Stimulated activated naive CD4-positive, alpha-beta T cell (primary cell): ENCODE data around the gene FRAS1.
"Not testable (repeated sequence)": the region's sequence is repeated elsewhere in the genome, so short reads cannot be mapped to it uniquely, and the experiment has no call there.

Experiments used
- DNase-seq, 6 experiments: peaks; one replicate each; lab custom pipeline; 2025; lab: John Stamatoyannopoulos, UW

Gene FRAS1

DNA sequence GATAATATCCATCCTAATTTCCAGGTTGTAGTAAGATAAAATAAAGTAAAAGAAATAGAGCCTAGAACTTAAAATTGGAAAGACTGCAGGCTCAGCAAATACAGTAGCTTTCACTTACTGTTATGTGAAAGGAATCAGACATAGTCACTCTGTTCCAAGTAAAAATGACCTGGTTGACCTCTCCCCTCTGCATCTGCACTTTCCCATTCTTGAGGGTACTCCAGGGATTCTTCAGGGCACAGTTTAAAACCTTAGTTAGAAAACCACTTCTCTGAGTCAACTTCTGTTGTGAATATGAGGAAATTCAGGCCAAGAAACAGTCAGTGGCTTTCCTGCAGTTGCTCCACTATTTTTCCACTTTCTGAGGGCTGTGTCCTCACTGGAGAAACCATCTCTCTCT lies 42.9 kb downstream of the FRAS1 start:
- no peak for DNase-seq

DNA sequence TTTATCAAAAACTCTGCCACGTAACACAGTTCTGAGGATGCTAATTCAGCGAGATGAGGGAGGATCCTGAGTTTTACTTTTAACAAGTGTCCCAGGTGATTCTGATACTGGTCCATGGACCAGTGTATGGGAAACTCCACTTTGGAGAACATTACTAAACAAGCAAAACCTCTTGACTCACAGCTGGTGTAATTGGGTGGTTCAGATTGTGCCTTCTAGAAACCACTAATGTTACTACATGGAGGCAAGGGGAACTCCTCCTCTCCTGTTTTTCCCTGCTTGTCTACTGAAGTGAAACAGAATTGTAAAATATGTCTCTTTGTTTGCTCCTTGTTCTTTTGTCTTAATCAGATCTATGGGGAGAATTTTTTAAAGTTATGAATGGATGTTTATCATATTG lies 62.6 kb downstream of the FRAS1 start:
- DNase-seq, result no peak

DNA sequence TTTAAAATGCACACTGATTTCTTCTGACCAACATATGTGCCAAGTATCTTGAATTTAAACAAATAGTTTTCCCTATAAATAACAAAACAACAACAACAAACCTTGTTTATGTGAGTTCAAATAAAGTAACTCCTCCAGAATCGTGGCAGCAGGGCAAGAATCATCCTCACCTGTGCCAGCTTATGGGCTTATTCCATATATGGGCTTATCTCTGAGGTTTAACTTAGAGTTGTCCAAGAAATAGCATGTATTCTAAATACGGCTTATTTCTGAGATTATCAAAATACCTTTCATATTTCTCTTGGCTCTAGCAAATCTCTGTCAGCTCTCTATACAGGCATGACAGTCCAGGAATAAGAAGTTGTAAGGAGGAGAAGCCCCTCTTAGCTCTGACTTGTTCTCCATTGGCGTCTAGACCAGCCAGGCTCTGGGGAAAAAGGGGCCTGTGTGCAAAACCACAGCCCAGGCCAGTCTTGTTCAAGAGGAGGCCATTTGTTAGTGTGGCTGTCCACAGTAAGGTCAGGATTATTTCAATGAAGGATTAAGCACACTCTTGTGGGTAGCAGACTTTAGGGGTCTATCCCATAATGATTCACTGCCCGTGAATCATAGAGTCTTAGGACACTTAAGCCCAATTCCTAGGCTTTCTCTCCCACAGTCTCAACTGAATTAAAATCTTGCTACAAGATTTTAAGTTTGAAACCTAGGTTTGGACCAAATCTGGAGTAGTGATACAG lies 63.2 kb downstream of the FRAS1 start:
- no peak for DNase-seq

DNA sequence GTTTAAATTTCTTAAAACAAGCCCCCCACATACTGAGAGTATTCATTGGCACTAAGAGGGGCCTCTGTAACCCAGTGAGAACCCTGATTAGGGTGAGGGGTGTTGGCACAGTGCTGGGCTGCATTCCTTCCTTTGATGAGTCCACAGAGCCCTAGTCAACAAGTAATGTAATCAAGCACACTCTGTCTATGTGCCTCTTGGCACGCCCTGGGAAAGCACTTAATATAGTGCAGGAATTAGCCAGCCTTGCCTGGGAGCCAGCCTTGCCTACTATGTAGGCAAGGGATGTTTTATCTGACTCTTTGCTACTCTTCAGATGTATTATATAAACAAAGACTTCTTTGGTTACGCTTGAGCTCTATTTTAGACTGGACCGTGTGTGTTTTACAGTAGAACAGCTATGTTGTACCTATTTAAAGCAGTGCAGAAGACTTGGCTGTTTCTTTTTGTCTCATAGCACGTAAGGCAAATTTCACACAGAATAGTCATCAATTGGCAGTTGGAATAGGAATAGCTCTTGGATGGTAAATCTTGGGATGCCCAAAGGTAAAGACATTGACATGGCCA lies 64.3 kb downstream of the FRAS1 start:
- DNase-seq, result no peak

DNA sequence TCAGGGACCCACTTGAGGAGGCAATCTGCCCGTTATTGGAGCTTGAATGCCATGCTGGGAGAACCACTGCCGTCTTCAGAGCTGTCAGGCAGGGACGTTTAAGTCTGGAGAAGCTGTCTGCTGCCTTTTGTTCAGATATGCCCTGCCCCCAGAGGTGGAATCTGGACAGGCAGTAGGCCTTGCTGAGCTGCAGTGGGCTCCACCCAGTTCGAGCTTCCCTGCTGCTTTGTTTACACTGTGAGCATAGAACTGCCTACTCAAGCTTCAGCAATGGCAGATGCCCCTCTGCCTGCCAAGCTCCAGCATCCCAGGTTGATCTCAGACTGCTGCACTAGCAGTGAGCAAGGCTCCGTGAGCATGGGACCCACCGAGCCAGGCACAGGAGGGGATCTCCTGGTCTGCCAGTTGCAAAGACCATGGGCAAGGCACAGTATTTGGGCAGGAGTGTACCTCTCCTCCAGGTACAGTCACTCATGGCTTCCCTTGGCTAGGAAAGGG lies 68.8 kb downstream of the FRAS1 start:
- not testable (repeated sequence) for DNase-seq

DNA sequence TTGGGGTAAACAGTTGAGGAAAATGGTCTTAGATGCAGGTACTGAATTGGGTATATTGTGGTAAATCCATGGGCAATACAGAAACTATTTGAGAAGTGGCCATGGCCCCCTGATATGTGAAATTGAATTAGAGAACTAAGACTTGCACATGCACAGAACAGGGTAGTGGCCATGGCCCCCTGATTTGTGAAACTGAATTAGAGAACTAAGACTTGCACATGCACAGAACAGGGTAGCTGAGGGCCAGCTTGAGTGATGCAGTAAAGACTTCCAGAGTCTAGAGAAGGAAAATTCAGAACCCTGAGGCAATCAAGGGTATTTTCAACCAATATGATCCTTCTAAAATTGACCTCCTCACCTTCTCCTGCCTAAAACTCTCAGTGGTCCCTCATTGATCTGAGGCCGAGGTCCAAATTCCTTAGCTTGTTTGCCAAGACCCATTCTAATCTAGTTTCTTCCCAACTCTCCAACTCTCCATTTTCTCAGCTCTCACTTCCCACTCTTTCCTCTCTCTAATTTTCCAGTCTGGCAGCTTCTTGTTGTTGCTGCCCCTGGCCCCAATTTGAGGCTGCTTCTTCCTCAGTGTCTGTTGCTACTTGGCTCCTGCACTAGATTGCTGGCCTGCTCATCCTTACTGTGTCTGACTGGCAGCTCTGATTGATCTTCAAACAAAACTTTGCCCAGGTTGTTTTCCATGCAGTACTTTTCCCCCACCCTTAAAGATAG lies 72.4 kb downstream of the FRAS1 start:
- no peak for DNase-seq

DNA sequence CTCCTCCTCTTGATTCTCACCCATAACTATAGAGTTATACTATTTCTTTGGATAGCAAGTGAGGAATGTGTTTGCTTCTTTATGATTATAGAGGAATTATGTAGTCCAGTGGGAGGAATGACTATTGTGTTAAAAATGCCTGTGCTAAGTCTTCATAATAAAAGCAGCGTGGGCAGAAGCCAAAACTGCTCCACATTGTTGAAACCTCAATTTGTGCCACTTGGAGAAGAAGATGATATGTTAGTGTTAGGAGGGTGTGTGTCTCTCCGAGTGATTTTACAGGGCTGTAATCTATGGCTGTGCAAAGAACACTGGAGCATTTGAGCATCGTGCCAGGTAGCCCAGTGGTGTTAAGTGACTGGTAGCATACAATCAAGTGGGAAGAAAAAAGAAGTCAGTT lies 74.3 kb downstream of the FRAS1 start:
- no peak for DNase-seq

DNA sequence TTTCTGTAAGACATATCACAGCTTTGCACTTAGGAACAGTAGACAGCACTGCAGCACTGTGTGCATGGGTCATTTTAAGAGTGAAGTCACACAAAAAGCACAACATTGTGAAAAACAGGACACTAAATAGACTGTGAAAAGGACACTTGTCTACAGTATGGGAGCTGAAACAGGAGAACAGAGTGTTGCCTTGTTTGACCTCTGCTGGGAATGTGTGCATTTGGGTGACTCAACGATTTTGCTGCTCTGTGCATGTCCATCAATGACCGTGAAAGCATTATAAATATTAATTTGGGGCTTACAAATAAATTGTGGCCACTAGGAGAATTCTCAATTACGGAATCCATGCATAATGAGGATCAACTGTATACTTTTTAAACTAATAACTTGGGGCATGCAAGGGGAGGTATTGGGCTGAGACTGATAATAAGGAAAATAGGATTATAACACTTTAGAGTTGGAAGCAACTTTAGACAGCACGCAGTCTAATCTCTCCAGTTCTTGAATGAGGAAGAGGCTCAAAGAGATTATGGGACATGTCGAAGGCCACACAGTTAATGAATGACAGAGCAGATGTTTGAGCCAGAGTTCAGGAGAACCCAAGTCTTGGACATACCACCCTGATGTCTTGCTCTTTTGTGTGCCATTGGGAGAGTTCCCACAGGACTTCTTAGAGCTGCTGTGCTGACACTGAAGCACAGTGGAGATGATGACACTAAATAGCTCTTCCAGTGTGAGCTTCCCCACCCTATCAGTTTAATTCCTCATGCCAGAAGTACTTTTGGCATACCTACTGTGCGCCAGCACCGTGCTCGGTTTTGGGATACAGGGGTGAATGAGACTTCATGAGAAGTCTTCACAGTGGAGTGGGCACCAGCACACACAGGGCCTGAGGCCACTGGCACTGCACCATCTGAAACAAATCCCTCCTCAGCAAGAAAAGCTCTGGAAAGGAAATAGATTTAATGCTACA lies 79.3 kb downstream of the FRAS1 start:
- no peak for DNase-seq

DNA sequence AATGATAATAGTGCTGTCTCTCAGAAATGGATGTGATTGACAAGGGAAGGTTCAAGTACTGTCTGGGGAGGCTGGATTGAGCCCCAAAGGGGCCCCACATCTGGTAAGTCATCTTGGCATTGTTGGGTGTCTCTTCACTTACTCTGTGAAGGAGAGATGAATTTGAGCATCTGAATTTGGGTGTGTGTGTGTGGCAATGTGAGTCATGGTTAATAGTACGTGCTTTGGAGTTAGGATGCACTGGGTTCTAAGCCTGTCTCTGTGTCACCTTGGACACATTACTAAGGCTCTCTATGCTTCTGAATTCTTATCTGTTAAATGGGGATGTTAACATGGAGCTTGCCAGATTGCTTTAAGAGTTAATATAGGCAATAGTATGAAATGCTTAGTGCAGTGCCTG lies 80.4 kb downstream of the FRAS1 start:
- DNase-seq, result no peak

DNA sequence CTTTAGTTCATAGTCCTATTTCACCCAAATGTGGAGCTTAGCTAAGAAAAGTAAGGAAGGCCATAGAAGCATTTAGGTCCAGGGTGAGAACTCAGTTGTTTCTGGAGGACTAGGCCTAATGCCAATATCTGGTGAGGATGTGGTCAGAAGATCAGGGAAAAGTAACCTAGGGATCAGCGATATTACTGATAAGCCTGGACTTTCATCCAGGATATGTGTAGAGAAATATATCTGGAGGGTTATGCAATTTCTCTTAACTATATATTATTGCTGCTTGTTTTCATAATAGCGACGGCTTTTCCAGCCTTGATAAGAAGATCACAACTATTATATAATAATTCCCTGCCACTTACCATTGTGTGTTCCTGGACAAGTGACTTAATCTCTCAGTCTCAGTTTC lies 81.1 kb downstream of the FRAS1 start:
- DNase-seq, result no peak

DNA sequence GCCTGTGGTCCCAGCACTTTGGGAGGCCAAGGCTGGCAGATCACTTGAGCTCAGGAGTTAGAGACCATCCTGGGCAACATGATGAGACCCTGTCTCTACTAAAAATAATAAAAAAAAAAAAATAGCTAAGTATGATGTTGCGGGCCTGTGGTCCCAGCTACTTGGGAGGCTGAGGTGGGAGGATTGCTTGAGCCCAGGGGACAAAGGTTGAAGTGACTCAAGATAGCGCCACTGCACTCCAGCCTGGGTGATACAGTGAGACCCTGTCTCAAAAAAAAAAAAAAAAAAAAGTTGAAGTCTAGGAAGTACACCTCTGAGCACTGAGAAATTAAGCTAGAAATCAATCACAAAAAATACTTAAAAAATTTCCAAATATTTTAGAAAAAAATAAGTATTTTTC lies 86.5 kb downstream of the FRAS1 start:
- no peak for DNase-seq

DNA sequence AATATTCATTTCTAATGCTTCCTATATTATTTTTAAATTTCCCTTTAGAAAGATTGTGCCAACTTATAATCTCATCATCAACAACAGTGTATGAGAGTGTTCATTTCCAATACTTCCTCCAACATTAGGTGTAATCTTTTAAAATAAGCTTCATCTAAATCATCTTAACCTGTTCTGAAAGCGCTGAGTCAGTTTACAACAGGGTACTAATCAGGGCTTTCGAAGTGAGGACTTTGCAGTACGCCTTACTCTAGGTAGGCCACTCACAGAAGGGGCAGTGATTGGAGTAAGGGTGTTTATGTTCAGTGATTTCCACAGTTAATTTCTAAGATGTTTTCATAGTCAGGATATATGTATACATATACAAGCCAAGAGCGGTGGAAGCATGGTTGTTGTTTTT lies 87.9 kb downstream of the FRAS1 start:
- no peak for DNase-seq

DNA sequence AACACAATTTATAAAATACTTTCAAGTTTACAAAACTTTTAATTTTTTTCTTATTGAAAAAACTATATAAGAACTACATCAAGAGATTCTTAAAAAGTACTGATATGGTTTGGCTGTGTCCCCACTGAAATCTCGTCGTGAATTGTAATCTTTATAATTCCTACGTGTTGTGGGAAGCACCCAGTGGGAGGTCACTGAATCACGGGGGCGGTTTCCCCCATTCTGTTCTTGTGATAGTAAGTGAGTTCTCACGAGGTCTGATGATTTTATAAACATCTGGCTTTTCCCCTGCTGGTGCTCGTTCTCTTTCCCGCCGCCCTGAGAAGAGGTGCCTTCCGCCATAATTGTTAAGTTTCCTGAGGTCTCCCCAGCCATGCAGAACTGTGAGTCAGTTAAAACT lies 88.5 kb downstream of the FRAS1 start:
- DNase-seq, result no peak

DNA sequence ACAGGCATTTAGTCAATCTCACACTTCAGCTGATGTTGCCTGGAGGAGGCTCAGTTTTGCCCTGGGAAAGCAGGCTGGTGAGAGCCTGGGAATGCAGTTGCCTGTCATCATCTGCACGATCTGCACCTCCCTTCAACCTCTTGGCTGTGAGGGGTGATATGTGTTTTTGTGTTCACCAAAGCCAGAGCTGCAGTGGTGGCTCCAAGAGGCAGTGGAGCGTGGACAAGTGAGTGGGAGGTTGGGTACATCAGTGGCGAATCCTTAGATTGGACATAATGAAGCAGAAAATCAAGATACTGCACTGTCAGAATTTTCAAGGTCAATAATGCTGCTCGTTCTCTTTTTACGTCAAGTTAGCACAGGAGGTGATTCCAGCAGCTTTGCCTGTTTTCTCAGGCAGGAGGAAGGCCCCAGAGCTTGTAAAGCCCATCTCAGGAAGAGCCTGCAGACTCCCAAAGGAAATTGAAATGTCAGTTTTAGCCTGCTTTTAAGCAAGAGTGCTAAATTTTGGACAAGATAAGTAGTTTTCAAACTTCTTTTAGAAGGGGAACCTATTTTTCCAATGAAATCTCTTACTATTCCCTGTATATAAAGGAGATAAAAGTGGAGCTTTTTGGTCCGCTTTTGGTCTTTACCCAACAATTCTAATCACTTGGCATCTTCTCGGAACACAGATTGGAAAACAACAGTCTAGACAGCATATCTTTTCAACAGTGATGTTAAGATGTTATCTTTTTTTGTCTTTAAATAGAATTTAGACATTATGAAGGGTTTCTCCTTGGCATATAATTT lies 92.8 kb downstream of the FRAS1 start:
- no peak for DNase-seq

DNA sequence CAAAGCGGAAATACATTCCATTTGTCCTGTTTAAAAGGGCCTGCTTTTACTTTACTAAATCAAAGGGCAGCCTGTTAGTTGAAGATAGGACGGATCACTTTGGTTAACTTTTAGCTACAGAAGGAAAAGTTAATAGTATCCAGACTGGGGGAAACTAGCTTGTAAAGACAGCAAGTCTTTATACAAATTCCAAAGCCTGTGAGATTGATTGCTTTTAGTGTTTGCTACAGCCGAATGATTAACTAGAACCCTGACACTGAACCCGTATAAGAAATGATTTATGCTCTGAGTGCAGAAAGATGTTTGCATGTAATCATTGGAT lies 93.4 kb downstream of the FRAS1 start:
- no peak for DNase-seq

DNA sequence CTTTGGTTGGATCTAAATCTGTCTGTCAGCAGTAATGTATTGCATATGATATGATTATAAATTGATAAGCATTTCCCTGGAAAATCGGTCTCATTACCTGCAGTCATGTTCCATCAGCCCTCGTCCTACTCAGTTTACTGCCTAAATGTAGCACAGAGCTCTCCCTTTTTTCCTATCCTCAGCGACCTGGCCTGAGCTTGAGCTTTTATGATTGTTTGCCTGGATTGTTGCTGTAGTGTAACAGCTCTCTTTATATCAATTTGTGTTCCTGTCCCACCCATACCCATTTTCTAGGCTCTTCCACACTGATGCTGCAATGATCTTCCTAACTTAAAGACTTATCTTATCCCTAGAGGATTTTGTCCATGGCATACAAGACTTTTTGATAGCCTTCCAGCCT lies 95.7 kb downstream of the FRAS1 start:
- DNase-seq, result no peak

DNA sequence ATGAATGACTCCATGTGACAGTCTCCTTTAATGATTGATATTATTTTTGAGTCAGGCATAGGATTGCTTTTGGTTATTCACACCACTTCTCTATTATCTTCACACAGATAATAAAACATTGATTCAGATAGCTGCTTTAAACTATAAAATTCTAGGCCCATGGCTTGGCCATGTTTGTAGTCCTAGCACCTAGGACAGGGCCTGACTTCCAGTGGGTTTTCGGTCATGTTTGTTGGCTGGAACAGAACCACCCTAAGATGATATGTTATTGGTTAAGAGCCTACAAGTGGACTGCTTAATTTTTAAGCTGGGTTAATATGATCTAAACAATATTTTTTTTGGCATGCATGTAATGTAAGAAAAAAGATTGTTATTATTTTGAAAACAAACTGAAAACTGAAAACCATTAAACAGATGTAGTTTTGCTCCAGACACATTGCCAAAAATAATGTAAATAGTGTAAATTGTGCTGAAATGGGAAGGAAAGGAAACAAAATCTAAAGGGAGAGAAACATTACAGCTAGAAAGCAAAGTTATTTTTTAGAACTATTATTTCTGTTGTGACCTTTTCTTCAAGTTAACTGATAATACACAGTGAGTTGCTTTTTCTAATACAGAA lies 98.0 kb downstream of the FRAS1 start:
- DNase-seq, result no peak

DNA sequence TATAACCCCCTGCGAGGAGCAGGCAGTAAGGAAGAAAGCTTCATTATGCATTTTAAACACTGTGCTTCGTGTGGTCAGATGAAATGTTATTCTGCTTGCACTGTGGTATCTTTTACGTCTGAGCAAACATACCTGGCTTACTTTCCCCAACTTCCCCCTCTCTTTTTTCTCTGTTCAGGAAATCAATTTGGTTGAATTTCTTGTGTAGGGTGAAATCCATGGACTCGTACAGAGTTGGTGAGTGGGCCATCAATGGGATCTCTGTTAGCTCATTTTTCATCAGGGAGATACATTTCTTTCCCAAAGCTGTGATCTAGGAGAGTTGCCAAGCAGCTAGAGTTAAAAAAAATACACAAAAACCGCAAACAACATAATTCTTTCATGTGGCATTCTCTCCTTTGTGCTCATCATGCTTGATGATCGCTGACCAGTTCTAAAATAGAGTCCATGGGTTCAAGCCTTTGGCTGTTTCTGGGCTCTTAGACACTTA lies 98.5 kb downstream of the FRAS1 start:
- no peak for DNase-seq

DNA sequence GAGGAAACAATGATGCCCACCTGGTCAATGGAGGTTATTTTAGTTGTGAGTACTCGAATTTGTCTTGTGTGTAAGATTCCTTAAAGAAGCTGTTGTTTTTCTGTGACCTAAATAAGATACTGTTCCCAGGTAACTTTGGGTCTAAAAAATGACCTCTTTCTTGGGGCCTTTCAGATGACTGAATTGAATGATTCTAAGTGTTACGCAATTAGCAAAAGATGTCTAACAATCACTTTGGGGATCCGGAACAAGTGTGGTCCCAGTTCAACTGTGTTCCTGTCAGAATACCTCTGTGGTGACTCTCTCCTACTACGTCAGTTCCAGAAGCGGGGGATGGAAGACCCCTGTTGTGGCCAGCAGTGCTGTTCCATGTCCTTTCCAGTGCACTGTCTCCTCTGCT lies 99.4 kb downstream of the FRAS1 start:
- DNase-seq, result no peak

DNA sequence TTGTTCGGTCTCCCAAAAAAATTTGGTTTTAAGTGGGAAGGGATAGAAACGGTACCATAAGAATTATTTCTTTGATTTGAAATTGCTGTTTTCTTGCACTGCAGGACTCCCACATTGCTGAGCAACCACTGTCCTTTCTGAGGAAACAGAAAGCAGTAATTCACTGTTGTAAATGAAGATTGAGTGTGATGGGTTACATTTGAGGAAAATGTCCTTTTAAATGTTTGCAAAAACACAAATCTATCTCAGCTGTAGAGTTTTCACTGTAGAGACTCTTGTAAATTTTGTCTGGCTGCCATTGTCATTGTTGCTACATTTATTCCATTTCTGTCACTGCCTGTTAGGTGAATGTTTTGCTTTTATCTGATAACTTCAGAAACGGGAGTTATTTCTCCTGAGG lies 105.2 kb downstream of the FRAS1 start:
- no peak for DNase-seq

DNA sequence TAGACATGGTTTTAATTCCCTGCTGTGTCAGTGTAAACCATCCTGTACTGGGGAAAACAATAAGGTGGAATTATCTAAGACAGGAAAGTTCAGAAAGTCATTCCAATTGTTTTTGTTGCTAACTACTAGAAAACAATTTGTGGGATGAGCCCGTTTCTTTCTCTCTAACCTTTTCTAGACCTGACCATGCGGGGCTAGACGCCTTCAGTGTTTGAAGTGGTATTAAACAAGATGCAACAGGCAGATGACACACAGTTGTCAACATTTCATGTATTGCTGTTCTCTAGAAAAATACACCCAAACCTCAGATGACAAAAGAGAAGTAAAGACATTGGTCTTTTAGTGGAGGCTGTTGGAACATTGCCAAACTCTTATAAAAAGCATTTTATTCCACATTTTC lies 105.7 kb downstream of the FRAS1 start:
- no peak for DNase-seq
